ENCODE measurements around the gene DNAJC16. TPM values are rescaled to one million over a fixed set of nuclear protein-coding genes. Genes with fewer than 3 reads are reported as not detected.
"Not testable (repeated sequence)": the region's sequence is repeated elsewhere in the genome, so short reads cannot be mapped to it uniquely, and the experiment has no call there.

The DNAJC16 gene
- total and polyA plus RNA-seq, 9 donors, result 10.6 to 16.5 (median 12.5) TPM

GRCh38 chr1:15504436-15504835 lies 22.2 kb upstream of the DNAJC16 start:
- peaks cover 10% of the 10 kb centered on the region for H3K4me1 ChIP-seq (ENCODE audit: control insufficient read depth, insufficient read depth, low read length)
- 93% methylated on average over 3 of the region's 4 CpGs for WGBS (ENCODE audit: insufficient coverage)
- H3K4me3 ChIP-seq (ENCODE audit: low read length), result no peak overlapping the region
- H3K27ac ChIP-seq (ENCODE audit: low read length), result no peak overlapping the region
- H3K36me3 ChIP-seq (ENCODE audit: control insufficient read depth, insufficient read depth, low read length), result peaks cover 48% of the 10 kb centered on the region
- no peaks in the 10 kb centered on the region for H3K9me3 ChIP-seq (replicated peaks; ENCODE audit: control insufficient read depth, low read depth, low read length)
- no peaks in the 10 kb centered on the region for H3K27me3 ChIP-seq (ENCODE audit: control insufficient read depth, insufficient read depth, low read length)
- no peak for DNase-seq

DNA sequence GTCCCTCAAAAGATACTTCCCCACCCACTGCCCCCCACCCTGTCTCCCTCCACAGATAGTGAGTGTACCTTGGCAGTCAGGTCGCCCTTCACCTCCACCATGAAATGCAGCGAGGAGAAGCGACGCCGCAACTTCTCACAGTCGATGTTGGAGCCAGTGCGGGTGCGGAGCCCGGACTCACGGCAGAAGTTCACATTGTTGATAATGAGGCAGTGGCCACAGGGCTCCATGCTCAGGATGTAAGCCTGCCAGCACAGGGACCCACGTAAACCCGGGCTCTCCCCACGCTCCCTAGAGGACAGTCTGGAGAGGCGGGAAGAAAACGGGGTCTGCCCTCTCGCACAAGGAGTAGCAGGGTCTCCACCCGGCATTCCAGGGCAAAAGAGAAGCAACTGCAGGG lies 19.8 kb upstream of the DNAJC16 start:
- DNase-seq, result no peak
- no peak overlapping the region for H3K27ac ChIP-seq (ENCODE audit: low read length)
- no peaks in the 10 kb centered on the region for H3K27me3 ChIP-seq (ENCODE audit: control insufficient read depth, insufficient read depth, low read length)
- WGBS (ENCODE audit: insufficient coverage), result 95% methylated on average over 14 of the region's 17 CpGs
- peaks cover 40% of the 10 kb centered on the region for H3K36me3 ChIP-seq (ENCODE audit: control insufficient read depth, insufficient read depth, low read length)
- H3K9me3 ChIP-seq (replicated peaks; ENCODE audit: control insufficient read depth, low read depth, low read length), result no peaks in the 10 kb centered on the region
- H3K4me3 ChIP-seq (ENCODE audit: low read length), result no peak overlapping the region
- peaks cover 10% of the 10 kb centered on the region for H3K4me1 ChIP-seq (ENCODE audit: control insufficient read depth, insufficient read depth, low read length)

DNA sequence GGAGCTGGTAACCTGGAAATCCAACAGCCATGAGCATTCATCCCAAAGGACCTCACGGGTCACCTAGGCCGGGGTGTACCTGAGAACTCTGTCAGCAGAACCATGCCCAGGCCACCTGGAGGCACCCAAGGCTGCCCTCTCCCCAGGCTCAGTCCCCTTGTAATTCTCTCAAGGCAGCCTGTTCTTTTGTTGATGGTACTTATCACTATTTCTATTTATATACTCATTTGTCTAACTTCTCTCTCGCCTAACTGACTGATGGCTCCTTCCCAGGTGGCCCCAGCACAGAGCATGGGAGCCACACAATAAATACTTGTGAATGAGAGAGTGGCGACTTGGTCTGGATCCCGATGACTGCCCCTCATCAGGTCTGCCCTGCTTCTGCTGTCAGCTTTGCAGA lies 19.4 kb upstream of the DNAJC16 start:
- H3K27me3 ChIP-seq (ENCODE audit: control insufficient read depth, insufficient read depth, low read length), result no peaks in the 10 kb centered on the region
- H3K4me1 ChIP-seq (ENCODE audit: control insufficient read depth, insufficient read depth, low read length), result peaks cover 10% of the 10 kb centered on the region
- H3K27ac ChIP-seq (ENCODE audit: low read length), result no peak overlapping the region
- WGBS (ENCODE audit: insufficient coverage), result 90% methylated on average over 4 of the region's 5 CpGs
- DNase-seq, result no peak
- no peaks in the 10 kb centered on the region for H3K9me3 ChIP-seq (replicated peaks; ENCODE audit: control insufficient read depth, low read depth, low read length)
- no peak overlapping the region for H3K4me3 ChIP-seq (ENCODE audit: low read length)
- H3K36me3 ChIP-seq (ENCODE audit: control insufficient read depth, insufficient read depth, low read length), result peaks cover 38% of the 10 kb centered on the region

- Histone ChIP-seq H3K27me3 (ENCODE audit: control insufficient read depth, insufficient read depth, low read length) (no peaks in the 10 kb centered on the region), H3K4me3 (ENCODE audit: low read length) (no peak overlapping the region), H3K9me3 (replicated peaks; ENCODE audit: control insufficient read depth, low read depth, low read length) (no peaks in the 10 kb centered on the region), H3K36me3 (ENCODE audit: control insufficient read depth, insufficient read depth, low read length) (peaks cover 33% of the 10 kb centered on the region), H3K4me1 (ENCODE audit: control insufficient read depth, insufficient read depth, low read length) (peaks cover 10% of the 10 kb centered on the region), H3K27ac (ENCODE audit: low read length) (no peak overlapping the region)
- WGBS (ENCODE audit: insufficient coverage), result 85% methylated on average over 10 of the region's 12 CpGs
- no peak for DNase-seq
These were observed 17.8 kb upstream of the DNAJC16 start for GRCh38 chr1:15508700-15509487.

GRCh38 chr1:15509586-15509985 lies 17.1 kb upstream of the DNAJC16 start:
- no peak for DNase-seq
- Histone ChIP-seq H3K4me3 (ENCODE audit: low read length) (no peak overlapping the region), H3K36me3 (ENCODE audit: control insufficient read depth, insufficient read depth, low read length) (peaks cover 35% of the 10 kb centered on the region), H3K4me1 (ENCODE audit: control insufficient read depth, insufficient read depth, low read length) (peaks cover 8% of the 10 kb centered on the region), H3K9me3 (replicated peaks; ENCODE audit: control insufficient read depth, low read depth, low read length) (no peaks in the 10 kb centered on the region), H3K27me3 (ENCODE audit: control insufficient read depth, insufficient read depth, low read length) (no peaks in the 10 kb centered on the region), H3K27ac (ENCODE audit: low read length) (no peak overlapping the region)
- 70% methylated on average over 2 of the region's 7 CpGs for WGBS (ENCODE audit: insufficient coverage)

GRCh38 chr1:15510611-15511405 lies 15.8 kb upstream of the DNAJC16 start:
- Histone ChIP-seq H3K4me1 (ENCODE audit: control insufficient read depth, insufficient read depth, low read length) (no peaks in the 10 kb centered on the region), H3K27ac (ENCODE audit: low read length) (no peak overlapping the region), H3K36me3 (ENCODE audit: control insufficient read depth, insufficient read depth, low read length) (peaks cover 22% of the 10 kb centered on the region), H3K9me3 (replicated peaks; ENCODE audit: control insufficient read depth, low read depth, low read length) (no peaks in the 10 kb centered on the region), H3K27me3 (ENCODE audit: control insufficient read depth, insufficient read depth, low read length) (no peaks in the 10 kb centered on the region), H3K4me3 (ENCODE audit: low read length) (no peak overlapping the region)
- DNase-seq, result no peak
- 85% methylated on average over 7 of the region's 8 CpGs for WGBS (ENCODE audit: insufficient coverage)

DNA sequence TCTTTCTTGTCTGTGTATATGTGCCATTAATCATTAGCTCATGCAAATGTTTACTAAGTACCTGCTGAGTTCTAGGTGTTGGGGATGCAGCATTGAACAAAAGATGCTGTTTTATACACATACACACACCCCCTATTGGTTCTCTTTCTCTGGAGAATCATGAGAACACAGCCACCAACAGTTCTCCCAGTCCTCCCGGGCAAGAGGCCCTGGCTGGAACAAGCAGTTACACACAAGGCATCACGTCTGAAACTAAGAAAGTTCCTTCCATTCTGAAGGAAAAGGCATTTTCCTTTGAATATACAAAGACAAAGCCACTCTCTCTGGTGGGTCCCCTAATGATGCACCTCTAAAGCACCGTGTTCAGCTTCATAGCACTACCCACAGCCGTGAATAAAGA lies 13.5 kb upstream of the DNAJC16 start:
- peaks cover 30% of the 10 kb centered on the region for H3K36me3 ChIP-seq (ENCODE audit: control insufficient read depth, insufficient read depth, low read length)
- 81% methylated on average over 4 of the region's 4 CpGs for WGBS (ENCODE audit: insufficient coverage)

DNA sequence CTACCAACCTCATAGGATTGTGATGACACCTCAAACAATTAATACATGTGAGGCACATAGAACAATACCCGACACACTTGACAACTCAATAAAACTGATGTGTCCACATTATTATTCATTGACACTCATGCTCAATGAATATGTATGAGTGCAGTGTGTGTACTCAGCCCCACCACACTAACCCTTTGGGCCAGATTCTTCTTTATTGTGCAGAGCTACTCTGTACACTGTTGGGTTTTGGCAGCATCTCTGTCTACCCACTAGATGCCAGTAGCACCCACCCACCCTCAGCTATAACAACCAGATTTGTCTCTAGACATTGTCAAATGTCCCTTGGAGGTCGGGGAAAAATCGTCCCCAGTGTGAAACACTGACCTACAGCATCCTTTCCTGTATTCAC lies 12.7 kb upstream of the DNAJC16 start:
- Histone ChIP-seq H3K9me3 (replicated peaks; ENCODE audit: control insufficient read depth, low read depth, low read length) (no peaks in the 10 kb centered on the region), H3K27me3 (ENCODE audit: control insufficient read depth, insufficient read depth, low read length) (no peaks in the 10 kb centered on the region), H3K27ac (ENCODE audit: low read length) (no peak overlapping the region), H3K4me1 (ENCODE audit: control insufficient read depth, insufficient read depth, low read length) (no peaks in the 10 kb centered on the region), H3K4me3 (ENCODE audit: low read length) (no peak overlapping the region), H3K36me3 (ENCODE audit: control insufficient read depth, insufficient read depth, low read length) (peaks cover 30% of the 10 kb centered on the region)
- DNase-seq, result no peak
- WGBS (ENCODE audit: insufficient coverage), result 90% methylated on average over 2 of the region's 3 CpGs

More for the DNA sequence above, 13.5 kb upstream of the DNAJC16 start:
- no peak for DNase-seq
- no peaks in the 10 kb centered on the region for H3K9me3 ChIP-seq (replicated peaks; ENCODE audit: control insufficient read depth, low read depth, low read length)
- no peak overlapping the region for H3K27ac ChIP-seq (ENCODE audit: low read length)
- H3K4me3 ChIP-seq (ENCODE audit: low read length), result no peak overlapping the region
- no peaks in the 10 kb centered on the region for H3K4me1 ChIP-seq (ENCODE audit: control insufficient read depth, insufficient read depth, low read length)
- H3K27me3 ChIP-seq (ENCODE audit: control insufficient read depth, insufficient read depth, low read length), result no peaks in the 10 kb centered on the region

- no CpG with 5 or more reads among the region's 5 CpGs for WGBS (ENCODE audit: insufficient coverage)
- H3K36me3 ChIP-seq (ENCODE audit: control insufficient read depth, insufficient read depth, low read length), result peaks cover 30% of the 10 kb centered on the region
- not testable (repeated sequence) for H3K9me3 ChIP-seq (replicated peaks; ENCODE audit: control insufficient read depth, low read depth, low read length); H3K4me3 ChIP-seq (ENCODE audit: low read length); H3K27me3 ChIP-seq (ENCODE audit: control insufficient read depth, insufficient read depth, low read length); H3K4me1 ChIP-seq (ENCODE audit: control insufficient read depth, insufficient read depth, low read length); DNase-seq; H3K27ac ChIP-seq (ENCODE audit: low read length)
These were observed 12.1 kb upstream of the DNAJC16 start for GRCh38 chr1:15514557-15514956.

DNA sequence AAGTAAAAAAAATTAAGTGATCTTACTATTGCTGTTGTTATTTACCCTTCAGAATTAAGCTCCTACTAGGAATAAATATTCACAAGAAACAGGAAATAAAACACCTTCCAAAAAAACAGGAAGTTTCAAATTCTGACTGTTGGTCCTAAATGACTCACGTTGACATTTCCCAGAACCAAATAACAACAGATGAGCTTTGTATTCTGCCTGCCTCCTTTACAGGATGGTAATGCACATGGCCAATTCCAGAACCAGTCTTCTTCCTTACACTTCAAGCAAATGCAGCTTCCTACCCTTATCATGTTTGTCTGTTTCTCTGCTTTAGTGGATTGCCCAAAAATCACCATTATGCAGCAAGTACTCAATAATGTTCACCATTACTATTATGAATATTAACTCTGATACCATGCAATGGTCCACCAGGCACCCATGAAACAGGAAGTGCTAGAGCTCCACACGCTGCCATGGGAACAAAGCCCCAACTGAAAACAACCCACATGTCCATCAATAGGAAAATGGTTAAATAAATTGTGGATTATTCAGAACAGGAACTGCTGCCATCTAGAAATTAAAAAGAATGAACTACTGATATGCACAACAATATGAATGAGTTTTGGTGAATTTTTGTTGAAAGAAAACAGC lies 11.5 kb upstream of the DNAJC16 start:
- no peaks in the 10 kb centered on the region for H3K27me3 ChIP-seq (ENCODE audit: control insufficient read depth, insufficient read depth, low read length)
- no peak for DNase-seq
- no peaks in the 10 kb centered on the region for H3K4me1 ChIP-seq (ENCODE audit: control insufficient read depth, insufficient read depth, low read length)
- no peak overlapping the region for H3K4me3 ChIP-seq (ENCODE audit: low read length)
- WGBS (ENCODE audit: insufficient coverage), result 40% methylated on average over 1 of the region's 2 CpGs
- H3K27ac ChIP-seq (ENCODE audit: low read length), result no peak overlapping the region
- H3K36me3 ChIP-seq (ENCODE audit: control insufficient read depth, insufficient read depth, low read length), result peaks cover 30% of the 10 kb centered on the region
- no peaks in the 10 kb centered on the region for H3K9me3 ChIP-seq (replicated peaks; ENCODE audit: control insufficient read depth, low read depth, low read length)

Data from muscle of leg (tissue), 11 donors.